ENCODE results near the gene DCAF7. TPM values are rescaled to one million over a fixed set of nuclear protein-coding genes. Genes with fewer than 3 reads are reported as not detected.

The DCAF7 gene
- total and polyA plus RNA-seq, 2 donors from 2014 or later: 19.9 to 81.0 TPM

- TF ChIP-seq, protein P1, sequence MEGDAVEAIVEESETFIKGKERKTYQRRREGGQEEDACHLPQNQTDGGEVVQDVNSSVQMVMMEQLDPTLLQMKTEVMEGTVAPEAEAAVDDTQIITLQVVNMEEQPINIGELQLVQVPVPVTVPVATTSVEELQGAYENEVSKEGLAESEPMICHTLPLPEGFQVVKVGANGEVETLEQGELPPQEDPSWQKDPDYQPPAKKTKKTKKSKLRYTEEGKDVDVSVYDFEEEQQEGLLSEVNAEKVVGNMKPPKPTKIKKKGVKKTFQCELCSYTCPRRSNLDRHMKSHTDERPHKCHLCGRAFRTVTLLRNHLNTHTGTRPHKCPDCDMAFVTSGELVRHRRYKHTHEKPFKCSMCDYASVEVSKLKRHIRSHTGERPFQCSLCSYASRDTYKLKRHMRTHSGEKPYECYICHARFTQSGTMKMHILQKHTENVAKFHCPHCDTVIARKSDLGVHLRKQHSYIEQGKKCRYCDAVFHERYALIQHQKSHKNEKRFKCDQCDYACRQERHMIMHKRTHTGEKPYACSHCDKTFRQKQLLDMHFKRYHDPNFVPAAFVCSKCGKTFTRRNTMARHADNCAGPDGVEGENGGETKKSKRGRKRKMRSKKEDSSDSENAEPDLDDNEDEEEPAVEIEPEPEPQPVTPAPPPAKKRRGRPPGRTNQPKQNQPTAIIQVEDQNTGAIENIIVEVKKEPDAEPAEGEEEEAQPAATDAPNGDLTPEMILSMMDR (IDR thresholded peaks at IDR 0.05; ENCODE audit: borderline replicate concordance, extremely low read depth, insufficient read depth): no peak
- H3K27me3 ChIP-seq (ENCODE audit: control insufficient read depth, insufficient read depth, low read length): no peaks in the 10 kb centered on the region
- H3K36me3 ChIP-seq (ENCODE audit: control insufficient read depth in 2 of 3, insufficient read depth in 3 of 3, low read length in 3 of 3): no peaks in the 10 kb centered on the region
- intact Hi-C loops (cut with DNase I): no loop called here
- H3K9me3 ChIP-seq (ENCODE audit: control insufficient read depth in 2 of 3, insufficient read depth in 1 of 3, low read length in 3 of 3): no peaks in the 10 kb centered on the region
- peak overlapping the region in 1 of 2 donors; percentile 11 for H3K27ac ChIP-seq (ENCODE audit: low read depth in 2 of 2, low read length in 2 of 2)
- FAIRE-seq: no peak
- H3K4me1 ChIP-seq (ENCODE audit: control insufficient read depth in 2 of 3, insufficient read depth in 2 of 3, low read depth in 1 of 3, low read length in 3 of 3): peaks cover 0 to 41% (median 19%) of the 10 kb centered on the region in 3 donors
- no peak overlapping the region for H3K4me3 ChIP-seq (ENCODE audit: low read length in 3 of 3)
- H3K9ac ChIP-seq (ENCODE audit: low read length in 3 of 3): no peak overlapping the region
- DNase-seq: no peak
These were observed 33.1 kb upstream of the DCAF7 start for GRCh38 chr17:63516910-63517824.

DNA sequence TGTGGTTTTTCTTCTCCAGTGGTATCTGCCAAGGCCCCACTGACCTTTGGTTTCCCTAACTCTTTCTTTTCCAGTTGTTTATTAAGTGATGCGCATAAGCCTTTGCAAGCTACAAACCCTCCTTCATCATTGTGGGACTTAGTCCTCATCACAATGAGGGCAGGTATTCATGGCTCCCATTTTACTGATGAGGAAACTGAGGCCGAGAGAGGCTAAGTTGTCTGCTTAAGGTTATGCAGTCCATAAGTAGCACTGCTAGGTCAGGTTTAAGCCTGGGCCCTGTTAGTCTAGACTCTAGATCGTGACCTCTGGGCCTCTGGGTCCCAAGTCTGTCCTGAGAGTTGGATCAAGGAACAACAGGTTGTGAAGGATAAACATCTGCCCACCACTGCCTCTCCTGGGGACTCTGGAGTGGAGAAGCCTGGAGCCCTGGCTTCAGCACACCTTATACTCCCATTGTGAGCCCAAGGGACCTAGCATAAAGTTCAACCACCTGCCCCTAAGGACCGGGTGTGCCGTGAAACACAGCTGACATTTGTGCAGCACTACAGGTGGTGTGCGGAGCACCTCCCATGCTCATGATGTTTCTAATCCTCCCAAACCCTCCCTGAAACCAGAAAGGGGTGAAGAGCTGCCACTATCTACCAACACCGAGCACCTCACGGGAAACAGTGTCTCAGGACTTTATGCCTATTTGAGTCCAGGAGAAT, 32.3 kb upstream of the DCAF7 start:
- intact Hi-C loops (cut with DNase I): no loop called here
- Histone ChIP-seq H3K4me1 (ENCODE audit: control insufficient read depth in 2 of 3, insufficient read depth in 2 of 3, low read depth in 1 of 3, low read length in 3 of 3) (peaks cover 0 to 41% (median 22%) of the 10 kb centered on the region in 3 donors), H3K36me3 (ENCODE audit: control insufficient read depth in 2 of 3, insufficient read depth in 3 of 3, low read length in 3 of 3) (no peaks in the 10 kb centered on the region), H3K4me3 (ENCODE audit: low read length in 3 of 3) (no peak overlapping the region), H3K27ac (ENCODE audit: low read depth in 2 of 2, low read length in 2 of 2) (no peak overlapping the region), H3K27me3 (ENCODE audit: control insufficient read depth, insufficient read depth, low read length) (no peaks in the 10 kb centered on the region), H3K9ac (ENCODE audit: low read length in 3 of 3) (no peak overlapping the region), H3K9me3 (ENCODE audit: control insufficient read depth in 2 of 3, insufficient read depth in 1 of 3, low read length in 3 of 3) (no peaks in the 10 kb centered on the region)
- TF ChIP-seq, protein P1 (IDR thresholded peaks at IDR 0.05; ENCODE audit: borderline replicate concordance, extremely low read depth, insufficient read depth): no peak
- FAIRE-seq (no peak), DNase-seq (no peak)

GRCh38 chr17:63519116-63519881, 31.0 kb upstream of the DCAF7 start:
- no peak for DNase-seq

More at GRCh38 chr17:63519116-63519881, 31.0 kb upstream of the DCAF7 start:
- no peaks in the 10 kb centered on the region for H3K9me3 ChIP-seq (ENCODE audit: control insufficient read depth in 2 of 3, insufficient read depth in 1 of 3, low read length in 3 of 3)
- no peak overlapping the region for H3K4me3 ChIP-seq (ENCODE audit: low read length in 3 of 3)
- H3K4me1 ChIP-seq (ENCODE audit: control insufficient read depth in 2 of 3, insufficient read depth in 2 of 3, low read depth in 1 of 3, low read length in 3 of 3): peaks cover 0 to 41% (median 22%) of the 10 kb centered on the region in 3 donors
- intact Hi-C loops (cut with DNase I): no loop called here
- H3K27ac ChIP-seq (ENCODE audit: low read depth in 2 of 2, low read length in 2 of 2): peak overlapping the region; percentile 57 to 85
- no peaks in the 10 kb centered on the region for H3K36me3 ChIP-seq (ENCODE audit: control insufficient read depth in 2 of 3, insufficient read depth in 3 of 3, low read length in 3 of 3)
- no peak overlapping the region for H3K9ac ChIP-seq (ENCODE audit: low read length in 3 of 3)
- FAIRE-seq: no peak
- no peaks in the 10 kb centered on the region for H3K27me3 ChIP-seq (ENCODE audit: control insufficient read depth, insufficient read depth, low read length)
- TF ChIP-seq, protein P1 (IDR thresholded peaks at IDR 0.05; ENCODE audit: borderline replicate concordance, extremely low read depth, insufficient read depth): no peak

All from kidney (tissue), 14 donors.